K562 treated with DMSO at 1 percent for 12 hours (cell line): Measurements from ENCODE around the gene APCDD1. TPM values are rescaled to one million over a fixed set of nuclear protein-coding genes. Genes with fewer than 3 reads are reported as not detected.

Experiments
- total RNA-seq: library from RNA; unstranded; fragments of 300-600 nt; gene quantifications from 2 replicates; pipeline ENCODE4 v1.2.3, GENCODE V29; 2022; ENCODE audit not compliant: insufficient read depth

Gene APCDD1
- total RNA-seq, result not detected in 2 replicates

DNA sequence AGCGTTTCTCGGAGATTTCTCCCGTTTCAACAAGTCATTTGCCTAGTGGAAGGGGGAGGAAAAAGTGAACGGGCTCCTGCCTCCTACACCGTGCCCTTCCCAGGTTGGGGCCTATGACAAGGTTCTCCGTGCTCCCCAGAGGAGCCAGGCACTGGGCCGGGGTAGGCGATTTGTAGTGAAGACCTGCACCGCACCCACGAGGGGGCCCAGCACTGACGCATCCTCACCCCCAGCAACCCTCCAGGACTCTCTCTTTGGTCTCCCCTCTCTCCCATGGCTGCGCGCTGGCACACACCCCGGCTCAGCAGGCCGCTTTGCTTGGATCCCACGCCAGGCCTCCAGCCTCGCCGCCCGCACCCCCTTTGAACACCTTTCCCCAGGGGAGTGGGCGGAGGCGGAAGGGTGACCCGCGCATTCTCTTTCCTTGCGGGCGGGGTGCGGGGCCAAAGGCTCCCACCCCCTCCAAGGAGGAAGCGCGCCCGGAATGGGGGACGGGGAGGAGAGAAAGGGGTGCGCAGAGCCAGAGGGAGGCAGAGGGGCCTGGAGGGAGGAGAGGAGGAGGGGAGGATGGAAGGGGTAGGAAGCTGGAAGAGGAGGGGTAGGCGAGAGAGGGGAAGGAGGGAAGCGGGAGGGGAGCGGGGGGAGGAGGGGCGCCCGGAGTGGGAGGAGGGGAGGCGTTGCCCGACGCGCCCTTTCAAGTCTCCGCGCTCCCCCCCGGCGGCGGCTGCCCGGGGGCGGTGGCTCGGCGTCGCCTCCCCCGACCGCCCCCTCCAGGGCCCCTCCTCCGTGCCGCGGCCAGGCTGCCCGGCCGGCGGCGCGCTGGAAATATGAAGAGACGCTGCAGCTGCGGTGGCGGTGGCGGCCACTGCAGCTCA lies at the start of gene APCDD1:
APCDD1 (plus strand) TSS at position 830 of the 875 bp plus-strand sequence. CDS start 347 bp downstream, outside the sequence.

DNA sequence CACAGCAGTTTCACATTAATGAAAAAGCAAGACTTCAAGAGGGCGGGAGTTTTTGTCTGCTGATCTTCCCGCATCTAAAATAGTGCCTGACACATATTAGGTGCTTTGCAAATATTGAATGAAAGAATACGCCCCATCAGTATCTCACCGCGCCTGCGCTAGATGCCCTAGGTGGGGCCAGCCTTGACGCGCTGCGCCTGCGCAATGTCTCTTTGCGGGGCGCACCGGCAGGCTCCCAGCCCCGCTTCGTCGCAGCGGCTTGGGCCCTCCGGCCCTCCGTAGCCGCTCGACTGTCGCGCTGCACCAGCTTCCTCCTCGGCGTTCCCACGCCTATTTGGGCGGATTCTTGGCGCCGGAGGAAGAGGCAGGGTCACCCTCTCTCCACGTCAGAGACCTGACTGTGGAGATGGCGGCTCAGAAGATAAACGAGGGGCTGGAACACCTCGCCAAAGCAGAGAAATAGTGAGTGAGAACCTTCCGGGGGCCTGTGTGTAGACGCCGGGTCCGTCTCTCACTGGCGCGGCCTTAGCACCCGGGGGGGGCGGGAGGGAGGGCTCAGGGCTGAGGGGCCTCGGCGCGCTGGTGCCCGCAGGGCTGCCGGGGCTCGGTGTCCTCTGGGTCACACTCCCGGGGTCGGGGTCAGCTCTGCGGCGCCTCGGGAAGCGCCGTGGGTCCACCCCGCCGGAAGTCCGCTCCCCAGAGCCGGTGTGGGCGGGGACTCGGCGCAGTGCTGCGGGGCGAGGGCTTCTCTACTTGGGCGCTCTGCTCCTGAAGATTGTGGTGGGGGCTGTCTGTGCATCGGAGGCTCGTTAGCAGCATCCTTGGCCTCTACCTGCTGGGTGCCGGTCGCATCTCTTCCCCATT lies 71.5 kb downstream of the APCDD1 start, which contains the start of gene NAPG:
NAPG (plus strand) TSS at position 331 of the 864 bp plus-strand sequence; CDS start at position 407, 76 bp downstream.

Other genes starting within 250 kb of the APCDD1 start
- gene NAPG, start 71.4 kb downstream of the APCDD1 start, total RNA-seq, result 10.3 and 24.4 TPM in 2 replicates